K562 (cell line): ENCODE measurements around the gene GMNN.
"Not testable (repeated sequence)": the region's sequence is repeated elsewhere in the genome, so short reads cannot be mapped to it uniquely, and the experiment has no call there.

ENCODE experiments used
- ETV6 ChIP-seq, 3 experiments: fragments of 150-350 bp in 1 of 3; sonication (generic) in 1 of 3; formaldehyde crosslinking in 1 of 3; IDR thresholded peaks; 2 replicates each; pipeline versions ENCODE4 v1.6.1 to v1.8.0; 2014 to 2022; ENCODE audit warnings: borderline replicate concordance in 2 of 3, low read depth in 2 of 3, antibody characterized with exemption in 1 of 3, low read length in 1 of 3, mild to moderate bottlenecking in 1 of 3, missing genetic modification reagents in 1 of 3
- MTA1 ChIP-seq: fragments of 450-650 bp; IDR thresholded peaks from 2 replicates; pipeline ENCODE4 v1.6.1; 2017; ENCODE audit warnings: borderline replicate concordance
- POLR2A ChIP-seq: fragments of 450-650 bp; conservative IDR thresholded peaks from 2 replicates; pipeline ENCODE4 v1.6.1; 2016
- SAFB ChIP-seq: fragments of 200-400 bp; formaldehyde crosslinking; IDR thresholded peaks from 2 replicates; pipeline ENCODE4 v1.6.1; 2017; ENCODE audit warnings: low read depth, low read length, borderline replicate concordance
- SIX5 ChIP-seq, 2 experiments: IDR thresholded peaks; 2 replicates each; pipeline ENCODE4 v1.6.1; 2011; ENCODE audit warnings: low read length in 2 of 2, borderline replicate concordance in 1 of 2, low read depth in 1 of 2, mild to moderate bottlenecking in 1 of 2, moderate library complexity in 1 of 2; ENCODE audit not compliant: insufficient read depth in 1 of 2
- ZNF121 ChIP-seq: sonication (generic); formaldehyde crosslinking; conservative IDR thresholded peaks from 2 replicates; pipeline ENCODE4 v1.8.0; 2022; ENCODE audit warnings: missing genetic modification reagents
- ZNF239 ChIP-seq: fragments of 250-450 bp; sonication (Bioruptor Pico); IDR thresholded peaks from 2 replicates; pipeline ENCODE4 v1.4.0; 2020; ENCODE audit warnings: mild to moderate bottlenecking
- ZNF282 ChIP-seq: sonication (generic); formaldehyde crosslinking; IDR thresholded peaks from 2 replicates; pipeline ENCODE4 v1.8.1; 2023; ENCODE audit warnings: missing genetic modification reagents
- ZNF3 ChIP-seq: fragments of 250-450 bp; sonication (Bioruptor Pico); IDR thresholded peaks from 2 replicates; pipeline ENCODE4 v1.5.0; 2021; ENCODE audit warnings: mild to moderate bottlenecking, moderate library complexity
- TF ChIP-seq, protein P1 (sequence below): fragments of 250-450 bp; sonication (Bioruptor Pico); IDR thresholded peaks from 2 replicates; pipeline ENCODE4 v1.5.0; 2021; ENCODE audit warnings: mild to moderate bottlenecking, moderate library complexity
- TF ChIP-seq, protein P2 (sequence below), 2 experiments: fragments of 450-650 bp; formaldehyde crosslinking in 1 of 2; IDR thresholded peaks; 2 replicates each; pipeline versions ENCODE4 v1.4.0 to v1.6.1; 2014 to 2020; ENCODE audit warnings: mild to moderate bottlenecking in 2 of 2, borderline replicate concordance in 1 of 2, low read depth in 1 of 2
- TF ChIP-seq, protein P3 (sequence below): sonication (generic); formaldehyde crosslinking; IDR thresholded peaks from 2 replicates; pipeline ENCODE4 v1.8.0; 2022; ENCODE audit warnings: mild to moderate bottlenecking, missing genetic modification reagents

GRCh38 chr6:24734710-24735109 lies 40.0 kb upstream of the GMNN start:
- not testable (repeated sequence) for TF ChIP-seq SIX5 (IDR thresholded peaks at IDR 0.05; ENCODE audit: borderline replicate concordance in 1 of 2, insufficient read depth in 1 of 2, low read depth in 1 of 2, low read length in 2 of 2); POLR2A; MTA1; ZNF282 (CRISPR knock-in tag); ZNF3; ZNF239 (CRISPR knock-in tag); ETV6 (IDR thresholded peaks at IDR 0.05; ENCODE audit: borderline replicate concordance in 1 of 2, low read depth in 2 of 2, low read length in 1 of 2); ETV6 (CRISPR knock-in tag; IDR thresholded peaks at IDR 0.05; ENCODE audit: borderline replicate concordance); ZNF121 (CRISPR knock-in tag); SAFB
- TF ChIP-seq, protein P1, sequence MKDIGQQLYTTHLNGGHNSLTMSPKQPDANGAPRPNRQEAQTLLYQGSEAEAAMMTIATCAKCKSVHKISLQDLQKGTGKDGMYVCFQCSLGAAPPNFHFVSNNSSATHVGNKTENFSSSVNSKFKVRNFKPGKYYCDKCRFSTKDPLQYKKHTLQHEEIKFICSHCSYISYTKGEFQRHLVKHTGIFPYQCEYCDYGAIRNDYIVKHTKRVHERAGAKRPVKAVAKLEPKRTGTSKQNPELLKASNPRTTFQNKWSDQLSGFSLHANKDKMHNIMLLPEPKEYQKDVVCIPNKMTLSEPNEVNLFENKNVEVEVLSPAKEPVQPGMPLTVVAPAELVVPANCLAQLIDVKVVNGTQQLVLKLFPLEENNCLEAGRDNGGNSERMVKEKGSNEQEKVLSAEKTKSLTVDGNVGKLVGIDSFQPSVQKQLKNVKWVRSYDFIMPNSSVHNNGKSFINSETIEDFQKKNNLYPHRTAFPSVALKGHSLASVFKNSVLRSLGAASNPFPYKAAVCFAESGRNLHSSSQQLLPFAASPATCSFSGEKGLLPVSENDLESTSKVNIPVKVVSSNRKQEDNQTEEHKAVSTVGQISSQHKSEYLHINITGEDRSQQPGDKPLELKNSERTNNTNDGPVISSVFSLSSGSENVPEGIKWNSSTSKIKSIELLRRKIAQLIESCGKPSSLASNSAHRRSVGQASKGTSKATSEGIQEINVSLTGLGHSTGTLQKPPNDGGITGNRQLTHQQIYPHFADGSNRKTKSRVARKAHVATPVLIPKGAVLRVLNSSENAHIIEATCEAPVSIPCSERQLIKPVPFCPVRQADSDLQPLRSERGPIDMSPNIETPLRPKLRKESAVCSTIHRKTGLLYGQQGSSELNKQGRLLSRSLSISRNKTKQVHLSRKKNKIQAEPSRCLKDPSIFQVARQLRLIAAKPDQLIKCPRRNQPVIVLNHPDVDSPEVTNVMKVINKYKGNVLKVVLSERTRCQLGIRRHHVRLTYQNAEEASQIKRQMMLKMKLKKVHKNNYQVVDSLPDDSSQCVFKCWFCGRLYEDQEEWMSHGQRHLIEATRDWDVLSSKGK (CRISPR knock-in tag): not testable (repeated sequence)
- TF ChIP-seq, protein P2, sequence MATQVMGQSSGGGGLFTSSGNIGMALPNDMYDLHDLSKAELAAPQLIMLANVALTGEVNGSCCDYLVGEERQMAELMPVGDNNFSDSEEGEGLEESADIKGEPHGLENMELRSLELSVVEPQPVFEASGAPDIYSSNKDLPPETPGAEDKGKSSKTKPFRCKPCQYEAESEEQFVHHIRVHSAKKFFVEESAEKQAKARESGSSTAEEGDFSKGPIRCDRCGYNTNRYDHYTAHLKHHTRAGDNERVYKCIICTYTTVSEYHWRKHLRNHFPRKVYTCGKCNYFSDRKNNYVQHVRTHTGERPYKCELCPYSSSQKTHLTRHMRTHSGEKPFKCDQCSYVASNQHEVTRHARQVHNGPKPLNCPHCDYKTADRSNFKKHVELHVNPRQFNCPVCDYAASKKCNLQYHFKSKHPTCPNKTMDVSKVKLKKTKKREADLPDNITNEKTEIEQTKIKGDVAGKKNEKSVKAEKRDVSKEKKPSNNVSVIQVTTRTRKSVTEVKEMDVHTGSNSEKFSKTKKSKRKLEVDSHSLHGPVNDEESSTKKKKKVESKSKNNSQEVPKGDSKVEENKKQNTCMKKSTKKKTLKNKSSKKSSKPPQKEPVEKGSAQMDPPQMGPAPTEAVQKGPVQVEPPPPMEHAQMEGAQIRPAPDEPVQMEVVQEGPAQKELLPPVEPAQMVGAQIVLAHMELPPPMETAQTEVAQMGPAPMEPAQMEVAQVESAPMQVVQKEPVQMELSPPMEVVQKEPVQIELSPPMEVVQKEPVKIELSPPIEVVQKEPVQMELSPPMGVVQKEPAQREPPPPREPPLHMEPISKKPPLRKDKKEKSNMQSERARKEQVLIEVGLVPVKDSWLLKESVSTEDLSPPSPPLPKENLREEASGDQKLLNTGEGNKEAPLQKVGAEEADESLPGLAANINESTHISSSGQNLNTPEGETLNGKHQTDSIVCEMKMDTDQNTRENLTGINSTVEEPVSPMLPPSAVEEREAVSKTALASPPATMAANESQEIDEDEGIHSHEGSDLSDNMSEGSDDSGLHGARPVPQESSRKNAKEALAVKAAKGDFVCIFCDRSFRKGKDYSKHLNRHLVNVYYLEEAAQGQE (IDR thresholded peaks at IDR 0.05; ENCODE audit: borderline replicate concordance): not testable (repeated sequence)
- TF ChIP-seq, protein P2 (CRISPR knock-in tag; IDR thresholded peaks at IDR 0.05; ENCODE audit: low read depth): not testable (repeated sequence)
- TF ChIP-seq, protein P3, sequence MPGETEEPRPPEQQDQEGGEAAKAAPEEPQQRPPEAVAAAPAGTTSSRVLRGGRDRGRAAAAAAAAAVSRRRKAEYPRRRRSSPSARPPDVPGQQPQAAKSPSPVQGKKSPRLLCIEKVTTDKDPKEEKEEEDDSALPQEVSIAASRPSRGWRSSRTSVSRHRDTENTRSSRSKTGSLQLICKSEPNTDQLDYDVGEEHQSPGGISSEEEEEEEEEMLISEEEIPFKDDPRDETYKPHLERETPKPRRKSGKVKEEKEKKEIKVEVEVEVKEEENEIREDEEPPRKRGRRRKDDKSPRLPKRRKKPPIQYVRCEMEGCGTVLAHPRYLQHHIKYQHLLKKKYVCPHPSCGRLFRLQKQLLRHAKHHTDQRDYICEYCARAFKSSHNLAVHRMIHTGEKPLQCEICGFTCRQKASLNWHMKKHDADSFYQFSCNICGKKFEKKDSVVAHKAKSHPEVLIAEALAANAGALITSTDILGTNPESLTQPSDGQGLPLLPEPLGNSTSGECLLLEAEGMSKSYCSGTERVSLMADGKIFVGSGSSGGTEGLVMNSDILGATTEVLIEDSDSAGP (CRISPR knock-in tag): not testable (repeated sequence)
